A549 (cell line): ENCODE measurements around the gene CD80.

Experiments
- CBX8 ChIP-seq: fragments of 200-600 bp; sonication (generic); IDR thresholded peaks from 2 replicates; pipeline ENCODE4 v1.6.1; 2016
- CHD2 ChIP-seq: fragments of 150-350 bp; IDR thresholded peaks from 2 replicates; pipeline ENCODE4 v1.6.1; 2014; ENCODE audit warnings: low read length; ENCODE audit not compliant: partially characterized antibody
- POLR2A ChIP-seq: IDR thresholded peaks from 2 replicates; pipeline ENCODE4 v1.6.1; 2012; ENCODE audit warnings: mild to moderate bottlenecking, low read length
- SMC3 ChIP-seq: fragments of >200 bp; sonication (Bioruptor Twin); formaldehyde crosslinking; IDR thresholded peaks from 3 replicates; pipeline ENCODE4 v1.6.1; 2018; ENCODE audit warnings: inconsistent platforms
- TF ChIP-seq, protein P1 (sequence below): IDR thresholded peaks from 2 replicates; pipeline ENCODE4 v1.6.1; 2012
- TF ChIP-seq, protein P2 (sequence below): fragments of >200 bp; sonication (Bioruptor Twin); formaldehyde crosslinking; IDR thresholded peaks from 3 replicates; pipeline ENCODE4 v1.5.1; 2016

- TF ChIP-seq POLR2A (no peak), SMC3 (no peak), CHD2 (no peak), CBX8 (no peak)
- TF ChIP-seq, protein P1, sequence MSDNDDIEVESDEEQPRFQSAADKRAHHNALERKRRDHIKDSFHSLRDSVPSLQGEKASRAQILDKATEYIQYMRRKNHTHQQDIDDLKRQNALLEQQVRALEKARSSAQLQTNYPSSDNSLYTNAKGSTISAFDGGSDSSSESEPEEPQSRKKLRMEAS, result no peak
- TF ChIP-seq, protein P2, sequence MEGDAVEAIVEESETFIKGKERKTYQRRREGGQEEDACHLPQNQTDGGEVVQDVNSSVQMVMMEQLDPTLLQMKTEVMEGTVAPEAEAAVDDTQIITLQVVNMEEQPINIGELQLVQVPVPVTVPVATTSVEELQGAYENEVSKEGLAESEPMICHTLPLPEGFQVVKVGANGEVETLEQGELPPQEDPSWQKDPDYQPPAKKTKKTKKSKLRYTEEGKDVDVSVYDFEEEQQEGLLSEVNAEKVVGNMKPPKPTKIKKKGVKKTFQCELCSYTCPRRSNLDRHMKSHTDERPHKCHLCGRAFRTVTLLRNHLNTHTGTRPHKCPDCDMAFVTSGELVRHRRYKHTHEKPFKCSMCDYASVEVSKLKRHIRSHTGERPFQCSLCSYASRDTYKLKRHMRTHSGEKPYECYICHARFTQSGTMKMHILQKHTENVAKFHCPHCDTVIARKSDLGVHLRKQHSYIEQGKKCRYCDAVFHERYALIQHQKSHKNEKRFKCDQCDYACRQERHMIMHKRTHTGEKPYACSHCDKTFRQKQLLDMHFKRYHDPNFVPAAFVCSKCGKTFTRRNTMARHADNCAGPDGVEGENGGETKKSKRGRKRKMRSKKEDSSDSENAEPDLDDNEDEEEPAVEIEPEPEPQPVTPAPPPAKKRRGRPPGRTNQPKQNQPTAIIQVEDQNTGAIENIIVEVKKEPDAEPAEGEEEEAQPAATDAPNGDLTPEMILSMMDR, result no peak
These were observed 76.3 kb downstream of the CD80 start for GRCh38 chr3:119483101-119483500.
